Hematopoietic multipotent progenitor cell treated with erythropoietin and hydrocortisone succinate and interleukin-3 and kit ligand, for 17 days (in vitro differentiated cells): Measurements from ENCODE around the gene ANKS1B.
"Not testable (repeated sequence)": the region's sequence is repeated elsewhere in the genome, so short reads cannot be mapped to it uniquely, and the experiment has no call there.

ENCODE experiments used
- DNase-seq: peaks from one replicate; pipeline ENCODE4 v3.0.0-alpha.2; 2015; ENCODE audit warnings: low spot score

Gene ANKS1B

DNA sequence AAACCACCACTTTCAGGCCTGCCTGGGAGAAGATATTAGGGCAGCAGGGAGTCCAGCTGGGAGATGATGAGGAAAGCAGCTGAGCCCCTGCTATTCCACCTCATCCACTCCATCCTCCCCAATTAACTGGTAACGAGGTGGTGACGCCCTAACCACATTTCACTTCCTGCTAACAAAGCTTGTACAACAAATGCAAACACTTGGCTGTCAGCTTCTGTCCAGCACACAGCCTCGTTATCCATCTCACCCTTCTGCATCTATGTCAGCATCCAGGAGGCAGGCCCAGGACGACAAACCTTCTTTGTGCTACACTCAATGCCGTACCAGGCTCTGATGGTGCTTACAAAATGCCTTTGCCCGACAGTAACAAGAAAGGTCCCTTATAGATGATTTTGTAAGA lies 1114.2 kb downstream of the ANKS1B start:
- no peak for DNase-seq

GRCh38 chr12:98869886-98870503 lies 1114.7 kb downstream of the ANKS1B start:
- DNase-seq: no peak

- DNase-seq: no peak
Measured at GRCh38 chr12:98868538-98868937, 1116.2 kb downstream of the ANKS1B start.

DNA sequence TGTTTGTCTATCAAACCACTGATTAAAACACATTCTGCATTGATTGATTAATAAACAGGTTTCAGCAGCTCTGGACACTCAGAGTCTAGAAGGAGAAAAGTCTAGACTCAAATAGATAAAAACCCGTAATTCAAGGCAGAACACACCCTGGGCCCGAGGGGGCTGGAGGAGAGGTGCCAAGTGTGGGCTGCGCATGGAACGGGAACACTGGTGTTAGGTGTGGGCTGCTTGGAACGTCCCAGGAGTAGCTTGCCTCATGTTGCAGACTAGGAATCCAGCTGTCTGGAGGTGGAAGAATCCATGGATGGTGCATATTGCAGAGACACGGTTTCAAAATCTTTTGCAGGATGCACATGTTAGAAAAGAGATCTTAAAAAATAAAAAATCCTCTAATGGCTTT lies 1116.7 kb downstream of the ANKS1B start:
- DNase-seq: no peak

DNA sequence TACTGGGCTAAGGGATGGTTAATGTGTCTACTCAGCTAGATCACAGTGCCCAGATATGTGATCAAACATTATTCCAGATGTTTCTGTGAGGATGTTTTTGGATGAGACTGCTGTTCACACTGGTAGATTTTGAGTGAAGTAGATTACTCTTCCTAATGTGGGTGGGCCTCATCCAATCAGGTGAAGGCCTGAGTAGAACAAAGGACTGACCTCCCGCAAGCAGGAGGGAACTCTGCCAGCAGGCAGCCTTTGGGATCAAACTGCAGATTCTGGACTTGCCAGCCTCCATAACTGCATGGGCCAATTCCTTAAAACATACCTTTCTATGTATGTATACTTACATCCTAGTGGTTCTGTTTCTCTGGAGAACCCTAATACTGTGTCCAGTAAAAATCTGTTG lies 1120.4 kb downstream of the ANKS1B start:
- DNase-seq: no peak

DNA sequence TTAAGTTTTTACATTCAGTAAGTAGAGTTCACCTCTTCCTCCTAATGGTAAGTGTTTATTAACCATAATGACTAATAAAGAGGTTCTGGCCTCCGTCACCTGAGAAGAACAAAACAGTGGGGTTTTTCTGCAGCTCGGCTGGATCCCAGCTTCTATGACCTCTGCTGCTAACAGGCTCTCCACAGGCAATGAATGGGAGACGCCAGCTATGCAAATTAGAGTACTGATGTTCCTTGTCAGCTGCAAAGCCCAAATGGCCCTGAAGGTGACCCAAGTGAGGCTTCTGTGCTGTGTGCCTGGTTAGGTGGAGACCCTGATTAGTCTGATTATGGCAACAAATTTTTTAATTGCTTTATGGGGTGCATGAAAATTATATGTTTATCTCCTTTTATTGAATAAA lies 1121.6 kb downstream of the ANKS1B start:
- DNase-seq: no peak

DNA sequence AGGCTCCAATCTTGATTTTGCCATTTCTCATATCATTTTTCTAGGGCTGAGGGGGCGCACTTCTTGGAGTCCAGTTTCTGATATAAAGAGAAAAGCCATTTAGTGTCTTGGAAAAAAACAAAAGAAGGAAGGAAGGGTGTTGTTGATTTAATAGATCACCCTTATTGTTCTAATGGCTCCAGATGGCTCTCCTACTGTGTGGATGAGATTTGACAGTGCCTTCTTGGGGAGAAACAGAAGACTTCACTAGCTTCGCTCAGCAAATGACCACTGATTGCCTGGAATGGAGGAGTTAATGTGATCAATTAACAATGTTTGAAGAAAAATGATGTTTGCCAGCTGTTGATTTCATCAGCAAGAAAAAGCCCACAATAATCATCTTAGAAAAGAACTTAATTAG lies 1123.5 kb downstream of the ANKS1B start:
- DNase-seq: no peak

DNA sequence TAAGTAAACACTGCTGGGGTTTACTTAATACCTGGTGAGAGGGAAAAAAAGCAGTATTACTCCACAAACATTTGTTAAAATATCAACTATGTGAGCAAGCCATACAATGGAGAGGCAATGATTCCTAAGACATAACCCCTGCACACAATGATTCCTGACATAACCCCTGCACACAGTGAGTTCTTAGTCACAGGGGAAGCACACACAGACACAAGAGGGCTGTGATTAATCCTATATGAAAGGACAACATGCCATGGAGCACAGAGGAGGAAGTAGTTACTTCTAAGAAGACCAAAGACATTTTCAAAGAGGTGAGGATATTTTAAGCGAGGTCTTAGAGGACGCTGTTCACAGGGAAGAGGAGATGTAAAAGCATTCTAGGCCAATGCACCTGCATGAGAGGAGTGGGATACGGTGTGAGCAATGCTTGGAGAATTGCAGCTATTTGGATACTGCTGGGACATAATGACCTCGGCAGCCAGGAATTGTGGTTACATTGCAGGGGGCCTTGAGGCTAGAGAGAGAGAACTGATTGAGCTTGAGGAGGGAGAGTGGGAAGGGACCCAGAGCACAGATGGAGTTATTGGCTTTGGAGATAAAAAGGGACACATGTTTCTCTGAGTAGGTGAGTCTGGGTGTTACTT lies 1127.7 kb downstream of the ANKS1B start:
- no peak for DNase-seq

DNA sequence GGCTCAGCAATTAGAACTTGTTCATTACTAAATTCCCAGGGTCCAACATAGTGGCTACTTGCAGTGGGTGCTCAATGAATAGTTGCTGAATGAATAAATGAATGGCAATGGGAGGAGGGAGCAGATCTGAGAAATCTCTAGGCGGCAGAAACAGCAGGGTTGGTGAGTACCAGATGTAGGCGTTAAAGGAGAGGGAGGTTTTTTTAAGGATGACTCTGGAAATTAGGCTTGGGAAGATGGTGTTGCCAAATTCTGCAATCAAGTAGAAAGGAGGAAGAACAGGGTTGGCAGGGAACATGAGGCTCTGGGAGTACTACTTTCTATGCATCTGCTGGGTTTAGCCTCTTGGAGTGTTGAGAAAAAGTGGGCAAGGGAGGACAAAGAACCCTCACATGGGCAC lies 1132.6 kb downstream of the ANKS1B start:
- DNase-seq: no peak

DNA sequence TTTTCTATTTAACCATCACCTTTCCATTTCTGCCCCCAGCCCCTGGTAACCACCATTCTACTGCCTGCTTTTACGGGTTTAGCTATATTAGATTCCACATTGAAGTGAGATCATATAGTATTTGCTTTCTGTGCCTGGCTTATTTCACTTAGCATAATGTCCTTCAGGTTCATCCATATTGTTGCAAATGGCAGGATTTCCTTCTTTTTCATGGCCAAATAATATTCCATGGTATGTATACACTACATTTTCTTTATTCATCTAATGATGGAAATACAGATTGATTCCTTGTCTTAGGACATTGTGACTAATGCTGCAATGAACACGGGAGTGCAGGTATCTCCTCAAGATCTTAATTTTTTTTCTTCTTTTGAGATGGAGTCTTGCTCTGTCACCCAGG lies 1137.5 kb downstream of the ANKS1B start:
- no peak for DNase-seq

DNA sequence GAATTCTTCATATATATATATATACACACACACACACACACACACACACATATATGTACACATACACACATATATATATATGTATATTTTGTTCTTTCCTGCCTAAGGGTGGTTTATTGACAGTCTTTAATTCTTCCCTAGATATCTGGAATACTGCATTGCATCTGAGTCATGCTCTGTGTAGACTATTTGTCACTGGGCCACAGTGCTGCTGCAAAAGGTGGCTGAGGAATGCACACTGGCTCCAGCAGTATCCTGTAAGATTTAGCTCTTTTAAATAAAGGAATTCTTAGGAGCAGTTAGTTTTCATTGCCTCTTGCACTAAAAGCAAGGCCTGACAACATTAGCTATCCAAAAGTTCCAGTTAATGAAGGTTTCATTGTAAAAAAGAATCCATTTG lies 1138.8 kb downstream of the ANKS1B start:
- no peak for DNase-seq

DNA sequence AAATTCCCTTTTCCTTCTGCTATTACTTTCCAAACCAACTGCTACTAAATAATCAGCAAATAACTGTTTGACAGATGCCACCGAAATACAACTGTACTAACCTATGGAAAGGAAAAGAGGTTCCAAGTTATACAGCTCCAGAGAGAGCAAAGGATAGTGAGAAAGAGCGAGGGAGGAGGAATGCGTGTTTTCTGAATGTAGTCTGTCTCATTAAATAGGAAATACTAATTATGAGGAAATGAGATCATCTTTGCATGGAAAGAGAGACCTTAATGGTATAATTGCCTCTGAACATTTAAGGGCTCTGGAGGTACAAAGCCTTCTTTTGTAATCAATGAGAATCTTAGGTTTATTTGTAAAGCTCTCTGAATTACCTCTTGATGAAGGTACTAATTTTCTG lies 1144.4 kb downstream of the ANKS1B start:
- DNase-seq: no peak

DNA sequence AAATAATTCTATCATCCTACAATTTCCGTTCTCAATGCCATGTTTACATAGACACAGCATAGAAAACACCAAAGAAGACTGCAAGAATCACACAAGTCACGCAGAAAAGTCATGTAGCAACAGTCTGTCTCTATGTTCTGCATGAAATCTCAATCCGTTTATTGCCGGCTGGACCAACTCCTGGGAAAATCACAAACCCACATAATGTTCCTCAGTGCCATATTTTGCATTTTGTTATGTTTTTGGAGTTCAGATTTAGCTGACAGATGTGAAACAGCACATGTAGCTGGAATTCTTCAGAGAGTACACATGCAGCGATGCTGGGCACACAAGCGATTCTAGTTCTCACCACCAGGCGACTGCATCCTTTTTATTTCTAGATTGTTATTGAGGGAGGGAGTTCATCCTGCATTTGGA lies 1146.5 kb downstream of the ANKS1B start:
- DNase-seq: no peak

- DNase-seq: not testable (repeated sequence)
Measured at GRCh38 chr12:98837134-98837752, 1147.5 kb downstream of the ANKS1B start.

GRCh38 chr12:98830657-98831056 lies 1154.1 kb downstream of the ANKS1B start:
- DNase-seq: no peak

- no peak for DNase-seq
Measured at GRCh38 chr12:98828802-98829600, 1155.7 kb downstream of the ANKS1B start.

DNA sequence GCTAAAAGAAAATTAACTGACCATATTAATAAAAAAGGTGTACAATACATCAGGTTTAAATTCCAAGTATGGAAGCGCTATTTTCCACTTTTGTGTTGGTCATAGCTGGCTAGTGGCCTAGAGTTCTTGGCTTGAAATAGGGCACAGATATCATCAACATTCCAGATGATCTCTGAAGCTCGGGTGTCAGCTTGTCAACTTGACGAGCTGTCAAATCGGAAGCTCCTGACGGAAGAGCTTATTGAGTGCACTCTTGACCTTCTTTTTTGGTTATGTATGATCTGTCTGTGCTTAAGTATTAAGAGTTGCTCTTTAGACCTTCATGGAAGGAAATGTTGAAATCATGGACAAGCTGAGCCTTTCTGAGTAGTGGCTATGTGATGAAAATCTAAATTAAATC lies 1161.7 kb downstream of the ANKS1B start:
- no peak for DNase-seq

GRCh38 chr12:98821866-98822265 lies 1162.9 kb downstream of the ANKS1B start:
- DNase-seq: no peak

- no peak for DNase-seq
Measured at GRCh38 chr12:98821232-98821631, 1163.5 kb downstream of the ANKS1B start.

DNA sequence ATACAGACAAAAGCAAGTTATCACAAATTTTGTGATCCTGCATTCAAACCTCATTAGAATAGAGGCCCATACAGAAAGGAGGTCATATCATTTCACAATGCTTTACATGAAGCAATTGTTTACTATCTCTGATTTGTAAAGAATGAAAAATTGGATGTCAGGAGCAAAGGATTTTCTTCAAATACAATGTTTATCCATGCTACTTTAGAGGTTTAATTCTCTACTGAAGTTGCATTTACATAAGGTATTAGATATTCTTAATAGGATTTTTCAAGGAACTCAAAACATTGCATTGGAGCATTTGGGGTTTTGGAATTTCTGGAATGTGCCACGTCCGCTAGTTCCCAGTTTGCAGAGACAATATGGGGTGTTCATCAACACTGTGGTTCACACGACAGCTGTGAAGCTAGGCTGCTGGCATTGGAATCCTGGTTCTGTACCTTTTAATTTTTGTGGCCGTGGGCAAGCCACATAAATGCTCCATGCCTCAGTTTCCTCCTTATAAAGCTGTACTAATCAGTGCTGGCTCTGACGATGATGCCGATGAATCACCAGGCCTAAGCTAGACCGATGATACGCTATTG lies 1164.8 kb downstream of the ANKS1B start:
- DNase-seq: no peak

- no peak for DNase-seq
Measured at GRCh38 chr12:98819071-98819470, 1165.7 kb downstream of the ANKS1B start.

- DNase-seq: no peak
Measured at GRCh38 chr12:98818239-98818638, 1166.5 kb downstream of the ANKS1B start.

DNA sequence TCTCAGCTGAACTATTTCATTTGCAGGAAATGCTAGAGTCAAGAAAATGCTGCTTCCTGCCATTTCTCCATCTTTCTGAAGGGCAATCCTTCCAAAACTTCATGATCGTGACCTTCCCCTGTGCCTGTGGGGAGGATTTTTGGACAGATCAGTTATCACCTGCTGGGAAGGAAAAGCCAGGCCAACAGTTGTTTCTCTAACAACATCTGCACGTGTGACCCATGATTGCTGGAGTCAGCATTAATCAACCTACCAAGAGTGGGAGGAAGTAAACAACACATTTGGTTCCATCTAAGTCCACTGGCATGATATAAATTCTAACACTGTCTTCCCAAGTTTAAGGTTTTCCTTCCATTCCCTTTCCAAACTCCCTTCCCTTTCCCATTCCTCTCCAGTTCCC lies 1167.0 kb downstream of the ANKS1B start:
- DNase-seq: no peak
